ENCODE measurements around the gene C16orf74. TPM values are rescaled to one million over a fixed set of nuclear protein-coding genes. Genes with fewer than 3 reads are reported as not detected.

Gene C16orf74
- total and polyA plus RNA-seq, 2 donors = 1.5 to 6.4 TPM

- peaks cover 6 to 10% of the 10 kb centered on the region in 2 donors for H3K4me1 ChIP-seq (ENCODE audit: control insufficient read depth in 2 of 2, insufficient read depth in 2 of 2, low read length in 2 of 2)
- 98% methylated on average over 5 of the region's 5 CpGs for WGBS
- DNase-seq (ENCODE audit: low read depth in 6 of 9, low spot score in 9 of 9) = no peak
- no peak overlapping the region for H3K27ac ChIP-seq (ENCODE audit: low read depth in 1 of 2, low read length in 1 of 2)
- H3K27me3 ChIP-seq (ENCODE audit: control insufficient read depth in 2 of 2, insufficient read depth in 1 of 2, low read length in 1 of 2) = no peaks in the 10 kb centered on the region
- H3K36me3 ChIP-seq (ENCODE audit: control insufficient read depth in 2 of 2, insufficient read depth in 2 of 2, low read length in 1 of 2) = peaks cover 41 to 45% of the 10 kb centered on the region in 2 donors
- no peaks in the 10 kb centered on the region for H3K9me3 ChIP-seq (ENCODE audit: control insufficient read depth in 2 of 2, insufficient read depth in 1 of 2, low read length in 1 of 2)
- no peak overlapping the region for H3K4me3 ChIP-seq (ENCODE audit: low read length in 2 of 2)
These were observed 42.9 kb upstream of the C16orf74 start for GRCh38 chr16:85793662-85794298.

DNA sequence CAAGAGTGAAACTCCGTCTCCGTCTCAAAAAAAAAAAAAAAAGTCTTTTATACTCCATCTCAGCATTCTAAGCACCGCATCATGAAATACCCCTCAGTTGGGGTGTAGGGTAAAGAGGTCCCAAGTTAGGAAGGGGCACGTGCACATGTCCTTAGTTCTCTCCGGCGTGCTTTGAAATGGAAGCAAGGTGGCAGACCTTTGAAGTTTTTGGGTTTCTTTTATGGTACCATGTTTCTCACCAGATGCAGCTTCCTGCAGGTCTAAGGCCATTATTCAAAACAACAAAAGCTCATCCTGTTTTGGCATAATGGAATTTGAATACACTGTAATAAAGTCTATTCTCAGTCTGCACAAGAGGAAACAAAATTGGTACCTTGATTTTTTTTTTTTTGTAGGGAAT is 38.9 kb upstream of the C16orf74 start:
- Histone ChIP-seq H3K4me1 (ENCODE audit: control insufficient read depth in 2 of 2, insufficient read depth in 2 of 2, low read length in 2 of 2) (peaks cover 0 to 5% of the 10 kb centered on the region in 2 donors), H3K27ac (ENCODE audit: low read depth in 1 of 2, low read length in 1 of 2) (no peak overlapping the region), H3K36me3 (ENCODE audit: control insufficient read depth in 2 of 2, insufficient read depth in 2 of 2, low read length in 1 of 2) (peaks cover 53 to 57% of the 10 kb centered on the region in 2 donors), H3K27me3 (ENCODE audit: control insufficient read depth in 2 of 2, insufficient read depth in 1 of 2, low read length in 1 of 2) (no peaks in the 10 kb centered on the region), H3K9me3 (ENCODE audit: control insufficient read depth in 2 of 2, insufficient read depth in 1 of 2, low read length in 1 of 2) (no peaks in the 10 kb centered on the region), H3K4me3 (ENCODE audit: low read length in 2 of 2) (no peak overlapping the region)
- 65% methylated on average over 6 of the region's 6 CpGs for WGBS
- peak in 2 of 9 donors; percentile 4 to 32 for DNase-seq (ENCODE audit: low read depth in 6 of 9, low spot score in 9 of 9)

DNA sequence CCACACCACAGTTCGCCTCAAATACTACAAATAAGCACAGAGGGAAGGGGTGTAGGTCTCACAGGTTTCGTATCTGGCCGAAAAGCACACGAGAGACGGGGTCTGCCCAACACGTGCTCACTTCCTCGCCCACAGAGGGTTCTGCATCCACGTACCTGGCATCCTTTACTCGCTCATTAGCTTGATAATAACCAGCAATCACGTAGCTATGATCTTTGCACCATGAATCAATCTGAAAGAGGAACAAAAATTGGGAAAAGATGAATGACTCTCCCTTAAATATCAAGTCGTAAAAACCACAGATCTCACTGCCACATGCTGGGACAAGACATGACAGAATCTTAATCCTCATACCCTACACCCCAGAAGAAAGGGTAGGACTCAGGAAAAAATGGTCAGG is 37.9 kb upstream of the C16orf74 start:
- Histone ChIP-seq H3K9me3 (ENCODE audit: control insufficient read depth in 2 of 2, insufficient read depth in 1 of 2, low read length in 1 of 2) (no peaks in the 10 kb centered on the region), H3K4me3 (ENCODE audit: low read length in 2 of 2) (no peak overlapping the region), H3K27me3 (ENCODE audit: control insufficient read depth in 2 of 2, insufficient read depth in 1 of 2, low read length in 1 of 2) (no peaks in the 10 kb centered on the region), H3K27ac (ENCODE audit: low read depth in 1 of 2, low read length in 1 of 2) (no peak overlapping the region), H3K4me1 (ENCODE audit: control insufficient read depth in 2 of 2, insufficient read depth in 2 of 2, low read length in 2 of 2) (peaks cover 0 to 5% of the 10 kb centered on the region in 2 donors), H3K36me3 (ENCODE audit: control insufficient read depth in 2 of 2, insufficient read depth in 2 of 2, low read length in 1 of 2) (peaks cover 49 to 54% of the 10 kb centered on the region in 2 donors)
- 97% methylated on average over 11 of the region's 11 CpGs for WGBS
- DNase-seq (ENCODE audit: low read depth in 6 of 9, low spot score in 9 of 9) = no peak

- no peak for DNase-seq (ENCODE audit: low read depth in 6 of 9, low spot score in 9 of 9)
- Histone ChIP-seq H3K9me3 (ENCODE audit: control insufficient read depth in 2 of 2, insufficient read depth in 1 of 2, low read length in 1 of 2) (no peaks in the 10 kb centered on the region), H3K27ac (ENCODE audit: low read depth in 1 of 2, low read length in 1 of 2) (no peak overlapping the region), H3K4me1 (ENCODE audit: control insufficient read depth in 2 of 2, insufficient read depth in 2 of 2, low read length in 2 of 2) (peaks cover 0 to 5% of the 10 kb centered on the region in 2 donors), H3K27me3 (ENCODE audit: control insufficient read depth in 2 of 2, insufficient read depth in 1 of 2, low read length in 1 of 2) (no peaks in the 10 kb centered on the region), H3K4me3 (ENCODE audit: low read length in 2 of 2) (no peak overlapping the region), H3K36me3 (ENCODE audit: control insufficient read depth in 2 of 2, insufficient read depth in 2 of 2, low read length in 1 of 2) (peaks cover 43 to 59% of the 10 kb centered on the region in 2 donors)
- 95% methylated on average over 2 of the region's 2 CpGs for WGBS
These were observed 35.0 kb upstream of the C16orf74 start for GRCh38 chr16:85785927-85786326.

- no peaks in the 10 kb centered on the region for H3K9me3 ChIP-seq (ENCODE audit: control insufficient read depth in 2 of 2, insufficient read depth in 1 of 2, low read length in 1 of 2)
- peaks cover 0 to 2% of the 10 kb centered on the region in 2 donors for H3K4me1 ChIP-seq (ENCODE audit: control insufficient read depth in 2 of 2, insufficient read depth in 2 of 2, low read length in 2 of 2)
- H3K27ac ChIP-seq (ENCODE audit: low read depth in 1 of 2, low read length in 1 of 2) = no peak overlapping the region
- WGBS = 99% methylated on average over 2 of the region's 2 CpGs
- H3K36me3 ChIP-seq (ENCODE audit: control insufficient read depth in 2 of 2, insufficient read depth in 2 of 2, low read length in 1 of 2) = peaks cover 51 to 70% of the 10 kb centered on the region in 2 donors
- DNase-seq (ENCODE audit: low read depth in 6 of 9, low spot score in 9 of 9) = no peak
- no peak overlapping the region for H3K4me3 ChIP-seq (ENCODE audit: low read length in 2 of 2)
- no peaks in the 10 kb centered on the region for H3K27me3 ChIP-seq (ENCODE audit: control insufficient read depth in 2 of 2, insufficient read depth in 1 of 2, low read length in 1 of 2)
These were observed 33.9 kb upstream of the C16orf74 start for GRCh38 chr16:85784813-85785212.

GRCh38 chr16:85783441-85783840 is 32.5 kb upstream of the C16orf74 start:
- WGBS = 96% methylated on average over 8 of the region's 8 CpGs
- no peaks in the 10 kb centered on the region for H3K9me3 ChIP-seq (ENCODE audit: control insufficient read depth in 2 of 2, insufficient read depth in 1 of 2, low read length in 1 of 2)
- H3K36me3 ChIP-seq (ENCODE audit: control insufficient read depth in 2 of 2, insufficient read depth in 2 of 2, low read length in 1 of 2) = peaks cover 60 to 77% of the 10 kb centered on the region in 2 donors
- H3K27ac ChIP-seq (ENCODE audit: low read depth in 1 of 2, low read length in 1 of 2) = no peak overlapping the region
- no peak overlapping the region for H3K4me3 ChIP-seq (ENCODE audit: low read length in 2 of 2)
- no peaks in the 10 kb centered on the region for H3K4me1 ChIP-seq (ENCODE audit: control insufficient read depth in 2 of 2, insufficient read depth in 2 of 2, low read length in 2 of 2)
- no peak for DNase-seq (ENCODE audit: low read depth in 6 of 9, low spot score in 9 of 9)
- H3K27me3 ChIP-seq (ENCODE audit: control insufficient read depth in 2 of 2, insufficient read depth in 1 of 2, low read length in 1 of 2) = no peaks in the 10 kb centered on the region

GRCh38 chr16:85782451-85782850 is 31.6 kb upstream of the C16orf74 start:
- WGBS = 95% methylated on average over 6 of the region's 6 CpGs
- H3K36me3 ChIP-seq (ENCODE audit: control insufficient read depth in 2 of 2, insufficient read depth in 2 of 2, low read length in 1 of 2) = peaks cover 60 to 76% of the 10 kb centered on the region in 2 donors
- no peaks in the 10 kb centered on the region for H3K4me1 ChIP-seq (ENCODE audit: control insufficient read depth in 2 of 2, insufficient read depth in 2 of 2, low read length in 2 of 2)
- no peak overlapping the region for H3K4me3 ChIP-seq (ENCODE audit: low read length in 2 of 2)
- DNase-seq (ENCODE audit: low read depth in 6 of 9, low spot score in 9 of 9) = no peak
- no peak overlapping the region for H3K27ac ChIP-seq (ENCODE audit: low read depth in 1 of 2, low read length in 1 of 2)
- H3K9me3 ChIP-seq (ENCODE audit: control insufficient read depth in 2 of 2, insufficient read depth in 1 of 2, low read length in 1 of 2) = no peaks in the 10 kb centered on the region
- no peaks in the 10 kb centered on the region for H3K27me3 ChIP-seq (ENCODE audit: control insufficient read depth in 2 of 2, insufficient read depth in 1 of 2, low read length in 1 of 2)

DNA sequence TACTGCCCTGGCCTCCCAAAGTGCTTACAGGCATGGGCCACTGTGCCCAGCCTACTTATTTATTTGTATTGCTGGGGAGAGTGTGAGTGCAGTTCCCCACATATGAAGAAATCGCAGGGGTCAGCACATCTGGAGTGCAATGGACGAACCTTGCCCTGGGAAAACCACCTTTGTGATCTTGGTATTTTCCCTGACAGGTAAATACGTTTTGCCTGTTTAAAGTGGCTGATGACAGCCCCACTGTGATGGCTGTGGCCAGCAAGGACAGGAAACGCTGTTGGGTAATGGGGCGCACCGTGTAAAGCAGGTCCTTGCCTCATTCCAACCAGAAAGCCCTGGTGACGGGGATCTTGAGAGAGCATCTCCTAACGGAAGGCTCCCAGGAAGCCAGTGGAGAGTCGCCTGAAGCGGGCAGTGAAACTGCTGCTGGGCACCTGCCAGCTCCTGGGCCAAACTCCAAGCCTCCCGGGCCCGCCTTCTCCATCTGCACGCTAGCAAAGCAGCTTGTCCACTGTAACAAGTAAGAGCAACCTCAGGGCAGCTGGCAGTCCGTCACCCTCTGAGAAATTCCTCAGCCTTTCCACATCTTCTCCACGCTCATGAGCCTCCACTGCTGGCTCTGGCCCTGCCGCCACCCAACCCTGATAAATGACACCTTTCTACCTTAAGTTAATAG is 30.9 kb upstream of the C16orf74 start:
- no peak overlapping the region for H3K4me3 ChIP-seq (ENCODE audit: low read length in 2 of 2)
- no peak overlapping the region for H3K27ac ChIP-seq (ENCODE audit: low read depth in 1 of 2, low read length in 1 of 2)
- H3K4me1 ChIP-seq (ENCODE audit: control insufficient read depth in 2 of 2, insufficient read depth in 2 of 2, low read length in 2 of 2) = no peaks in the 10 kb centered on the region
- H3K9me3 ChIP-seq (ENCODE audit: control insufficient read depth in 2 of 2, insufficient read depth in 1 of 2, low read length in 1 of 2) = no peaks in the 10 kb centered on the region
- DNase-seq (ENCODE audit: low read depth in 6 of 9, low spot score in 9 of 9) = no peak
- peaks cover 60 to 73% of the 10 kb centered on the region in 2 donors for H3K36me3 ChIP-seq (ENCODE audit: control insufficient read depth in 2 of 2, insufficient read depth in 2 of 2, low read length in 1 of 2)
- 96% methylated on average over 16 of the region's 16 CpGs for WGBS
- no peaks in the 10 kb centered on the region for H3K27me3 ChIP-seq (ENCODE audit: control insufficient read depth in 2 of 2, insufficient read depth in 1 of 2, low read length in 1 of 2)

DNA sequence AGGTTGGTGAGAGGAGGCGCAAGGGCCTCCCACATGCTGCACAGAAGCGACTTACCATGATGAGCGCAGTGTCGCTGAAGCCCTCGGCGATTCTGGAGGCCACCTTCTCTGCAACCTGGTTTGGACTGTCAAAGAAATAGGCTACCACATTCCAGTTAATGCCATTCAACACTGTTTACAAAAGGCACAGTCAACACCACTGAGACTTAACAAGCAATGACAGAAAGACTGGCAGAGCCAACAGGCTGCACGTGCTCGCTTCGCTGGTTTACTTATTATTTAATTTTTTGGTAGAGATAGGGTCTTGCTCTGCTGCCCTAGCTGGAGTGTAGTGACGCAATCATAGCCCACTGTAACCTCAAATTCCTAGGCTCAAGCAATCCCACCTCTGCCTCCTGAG is 30.3 kb upstream of the C16orf74 start:
- 94% methylated on average over 10 of the region's 10 CpGs for WGBS
- Histone ChIP-seq H3K36me3 (ENCODE audit: control insufficient read depth in 2 of 2, insufficient read depth in 2 of 2, low read length in 1 of 2) (peaks cover 56 to 66% of the 10 kb centered on the region in 2 donors), H3K9me3 (ENCODE audit: control insufficient read depth in 2 of 2, insufficient read depth in 1 of 2, low read length in 1 of 2) (no peaks in the 10 kb centered on the region), H3K27ac (ENCODE audit: low read depth in 1 of 2, low read length in 1 of 2) (no peak overlapping the region), H3K4me3 (ENCODE audit: low read length in 2 of 2) (no peak overlapping the region), H3K4me1 (ENCODE audit: control insufficient read depth in 2 of 2, insufficient read depth in 2 of 2, low read length in 2 of 2) (no peaks in the 10 kb centered on the region), H3K27me3 (ENCODE audit: control insufficient read depth in 2 of 2, insufficient read depth in 1 of 2, low read length in 1 of 2) (no peaks in the 10 kb centered on the region)
- DNase-seq (ENCODE audit: low read depth in 6 of 9, low spot score in 9 of 9) = no peak

Measured in thymus (tissue), 11 donors.